GM19467 (cell line): ENCODE data around the gene SLC35B1.

Source experiments
- ATAC-seq: cut with Tn5 transposase; IDR thresholded peaks from one replicate; pipeline ENCODE4 v1.9.1; 2021; ENCODE audit warnings: mild to moderate bottlenecking, moderate library complexity; ENCODE audit not compliant: unreplicated experiment

SLC35B1 gene

DNA sequence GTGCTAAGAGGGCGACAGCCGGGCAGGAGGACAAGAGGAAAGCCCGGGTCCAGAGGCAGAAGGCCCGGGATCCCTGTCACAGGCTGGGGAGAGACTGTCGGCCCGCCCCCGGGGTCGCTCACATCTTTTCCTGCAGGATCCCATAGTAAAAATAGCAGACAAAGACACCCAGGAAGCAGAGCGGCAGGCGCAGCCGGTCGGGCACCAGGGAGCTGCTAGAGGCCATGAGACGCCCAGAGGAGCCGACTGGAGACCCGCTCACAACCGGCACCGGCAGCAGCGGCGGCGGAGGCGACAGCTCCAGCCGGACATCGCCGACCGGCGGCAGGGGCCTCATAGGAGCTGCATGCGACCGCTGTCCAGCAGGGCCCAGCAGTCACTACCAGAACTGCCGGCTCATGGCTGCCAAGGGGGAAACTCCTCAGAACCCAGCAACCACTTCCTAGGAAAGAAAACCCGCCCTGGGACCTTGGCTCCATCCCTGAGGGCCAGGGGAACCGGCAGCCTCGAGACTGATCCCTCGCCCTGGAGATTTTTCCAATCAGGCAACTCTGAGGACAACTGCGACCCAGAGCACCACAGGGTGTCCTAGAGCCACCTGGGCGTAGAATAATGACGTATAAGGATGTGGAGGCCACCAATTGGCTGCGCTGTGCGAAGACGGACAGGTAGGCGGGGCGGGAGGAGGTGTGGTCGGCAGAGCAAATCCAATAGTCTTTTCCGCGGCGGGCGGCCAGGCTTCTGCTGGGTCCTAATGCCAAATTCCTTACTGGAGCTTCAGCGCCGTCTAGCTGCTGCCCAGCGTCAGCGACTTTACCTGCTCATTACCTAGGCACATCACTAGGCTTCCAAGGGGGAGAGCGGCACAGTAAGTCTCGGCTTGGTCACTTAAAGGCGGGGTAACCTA lies at the start of gene SLC35B1:
SLC35B1 (minus strand) TSS at position 357 of the 907 bp plus-strand sequence; CDS start at position 226, 131 bp downstream.
- peak; percentile 86 for ATAC-seq

- no peak for ATAC-seq
These were observed 49.5 kb upstream of the SLC35B1 start for GRCh38 chr17:49757151-49757777.

- ATAC-seq, result no peak
These were observed 48.8 kb upstream of the SLC35B1 start for GRCh38 chr17:49756323-49757150.

GRCh38 chr17:49755663-49756283 lies 48.0 kb upstream of the SLC35B1 start:
- ATAC-seq, result no peak

- no peak for ATAC-seq
These were observed 46.2 kb upstream of the SLC35B1 start for GRCh38 chr17:49753959-49754391.

- no peak for ATAC-seq
These were observed 44.7 kb upstream of the SLC35B1 start for GRCh38 chr17:49752508-49752907.

DNA sequence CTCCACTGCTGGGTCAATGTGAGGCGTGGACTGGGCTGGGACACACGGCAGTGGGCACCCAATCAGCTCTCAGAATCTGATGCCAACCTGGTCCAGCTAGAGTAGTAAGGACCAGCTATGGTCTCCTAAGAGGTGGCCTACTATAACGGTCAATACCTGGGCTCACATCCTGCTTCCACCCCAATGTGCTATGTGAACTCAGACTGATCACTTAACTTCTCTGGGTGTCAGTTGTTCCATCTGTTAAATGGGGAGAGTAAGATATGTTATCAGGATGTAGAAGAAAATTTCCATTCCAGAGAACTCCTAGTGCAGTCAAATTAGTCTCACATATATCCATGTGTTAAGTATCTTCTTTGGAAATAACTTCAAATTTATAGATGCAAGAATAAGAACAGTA lies 42.0 kb upstream of the SLC35B1 start:
- ATAC-seq, result no peak

GRCh38 chr17:49748791-49749190 lies 41.0 kb upstream of the SLC35B1 start:
- ATAC-seq, result peak; percentile 77

- no peak for ATAC-seq
These were observed 40.5 kb upstream of the SLC35B1 start for GRCh38 chr17:49748223-49748622.

- no peak for ATAC-seq
These were observed 39.9 kb upstream of the SLC35B1 start for GRCh38 chr17:49747632-49748031.

GRCh38 chr17:49746791-49747490 lies 39.2 kb upstream of the SLC35B1 start:
- peak; percentile 38 for ATAC-seq

DNA sequence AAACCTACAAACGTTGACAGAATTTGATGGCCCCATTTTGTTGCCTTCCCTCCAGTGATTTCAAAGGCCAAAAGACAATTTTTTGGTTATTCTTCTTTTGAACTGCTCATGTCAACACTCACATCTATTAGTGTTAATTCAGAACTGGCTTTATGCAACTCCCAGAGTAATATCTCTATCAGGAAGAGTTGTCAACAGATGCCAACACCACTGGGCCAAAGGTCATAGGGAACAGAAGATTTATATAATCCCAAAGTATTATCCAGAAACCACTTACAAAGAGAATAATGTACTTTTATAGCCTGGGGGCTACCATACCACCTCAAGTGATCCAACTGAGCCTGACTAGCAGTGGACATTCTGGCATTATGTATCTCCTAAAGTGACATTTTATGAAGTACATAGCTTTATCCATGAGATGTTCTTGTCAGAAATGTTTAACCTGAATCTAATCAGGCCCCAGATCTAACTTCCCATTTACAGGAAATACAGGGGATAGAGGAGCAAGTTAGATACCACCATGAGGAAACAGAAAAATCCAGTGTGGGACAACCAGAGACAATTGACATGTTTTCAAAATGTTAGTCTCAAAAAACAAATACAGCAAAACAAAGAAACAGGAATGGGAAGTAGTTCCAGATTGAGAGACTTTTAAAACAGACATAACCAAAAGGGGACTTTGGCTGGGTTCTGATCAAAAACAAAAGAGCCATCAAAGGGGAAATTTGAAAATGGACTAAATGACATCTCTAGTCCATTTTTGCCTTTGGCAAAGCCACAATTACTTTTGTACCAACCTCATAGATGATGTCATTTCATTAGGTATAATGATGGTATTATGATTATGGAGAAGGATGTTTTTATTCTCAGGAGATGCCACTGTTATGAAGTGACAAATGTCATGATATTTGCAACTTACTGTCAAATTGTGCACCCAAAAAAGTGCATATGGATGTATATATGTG lies 37.7 kb upstream of the SLC35B1 start:
- ATAC-seq, result no peak

DNA sequence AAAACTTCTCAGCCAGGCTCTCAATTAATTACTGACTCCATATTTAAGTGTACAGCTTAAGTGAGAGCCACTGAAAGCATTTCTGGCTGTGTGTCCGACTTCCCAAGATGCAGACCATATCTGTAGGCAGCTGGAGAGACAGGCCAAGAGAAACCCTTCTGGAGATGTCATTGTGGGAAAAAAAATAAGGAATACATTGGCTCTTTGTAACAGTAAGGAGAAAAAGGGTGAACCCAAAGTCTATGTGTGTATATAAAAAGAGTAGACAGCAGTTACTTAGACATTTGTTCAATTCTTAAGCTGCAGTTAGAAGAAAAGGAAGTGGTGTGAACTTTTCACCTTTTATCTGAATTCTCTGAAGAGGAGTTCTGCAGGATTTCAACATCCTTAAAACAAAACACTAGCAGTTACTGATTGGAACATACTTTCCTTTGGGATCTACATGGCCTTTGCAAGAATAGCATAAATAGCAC lies 34.4 kb upstream of the SLC35B1 start:
- ATAC-seq, result no peak

DNA sequence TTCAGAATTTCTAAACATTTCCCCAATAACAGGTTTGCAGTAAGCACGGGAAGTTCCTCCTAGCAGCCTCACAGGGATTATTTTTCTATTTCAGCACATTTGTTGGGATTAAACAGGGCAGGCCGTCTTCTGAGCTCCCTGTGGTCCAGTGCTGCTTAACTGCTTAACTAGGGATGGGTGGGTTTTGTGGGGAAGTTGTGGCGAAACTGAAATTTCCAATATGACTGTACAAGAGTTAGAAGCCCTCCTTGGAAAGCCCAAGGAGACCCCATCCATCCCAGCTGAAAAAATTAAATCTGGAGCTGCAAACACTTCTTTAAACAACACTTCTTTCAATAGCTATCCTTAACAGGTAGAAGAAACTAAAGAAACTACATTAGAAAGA lies 33.9 kb upstream of the SLC35B1 start:
- no peak for ATAC-seq

GRCh38 chr17:49741009-49741691 lies 33.4 kb upstream of the SLC35B1 start:
- ATAC-seq, result no peak

- no peak for ATAC-seq
These were observed 32.0 kb upstream of the SLC35B1 start for GRCh38 chr17:49739641-49740271.

- no peak for ATAC-seq
These were observed 30.8 kb upstream of the SLC35B1 start for GRCh38 chr17:49738456-49739163.
